ENCODE measurements around the gene FAHD2A.
A peak's percentile ranks its signal among the peaks of the same experiment; 100 is the strongest.
"Not testable (repeated sequence)": the region's sequence is repeated elsewhere in the genome, so short reads cannot be mapped to it uniquely, and the experiment has no call there.

The FAHD2A gene

GRCh38 chr2:95391641-95392310 lies 10.7 kb upstream of the FAHD2A start:
- DNase-seq: no peak

- DNase-seq: no peak
Observed at GRCh38 chr2:95392320-95392719, 10.2 kb upstream of the FAHD2A start.

GRCh38 chr2:95392730-95393455 lies 9.6 kb upstream of the FAHD2A start:
- no peak for DNase-seq

- DNase-seq: no peak
Observed at GRCh38 chr2:95393901-95394300, 8.6 kb upstream of the FAHD2A start.

- DNase-seq: no peak
Observed at GRCh38 chr2:95399061-95399460, 3.4 kb upstream of the FAHD2A start.

GRCh38 chr2:95401480-95401879 lies 1.0 kb upstream of the FAHD2A start:
- DNase-seq: no peak

- DNase-seq: not testable (repeated sequence)
Observed at GRCh38 chr2:95402004-95402369, 521 bp upstream of the FAHD2A start.

- not testable (repeated sequence) for DNase-seq
Observed at GRCh38 chr2:95403204-95403721, 755 bp downstream of the FAHD2A start.

- DNase-seq: not testable (repeated sequence)
Observed at GRCh38 chr2:95403824-95404223, 1.3 kb downstream of the FAHD2A start.

GRCh38 chr2:95404676-95405075 lies 2.2 kb downstream of the FAHD2A start:
- DNase-seq: not testable (repeated sequence)

- not testable (repeated sequence) for DNase-seq
Observed at GRCh38 chr2:95411239-95411638, 8.7 kb downstream of the FAHD2A start.

GRCh38 chr2:95414015-95414594 lies 11.6 kb downstream of the FAHD2A start:
- peak; percentile 28 for DNase-seq

GRCh38 chr2:95415138-95415537 lies 12.6 kb downstream of the FAHD2A start:
- not testable (repeated sequence) for DNase-seq

GRCh38 chr2:95415561-95415960 lies 13.1 kb downstream of the FAHD2A start:
- not testable (repeated sequence) for DNase-seq

- DNase-seq: not testable (repeated sequence)
Observed at GRCh38 chr2:95427196-95427867, 24.8 kb downstream of the FAHD2A start.

- DNase-seq: not testable (repeated sequence)
Observed at GRCh38 chr2:95429748-95430467, 27.4 kb downstream of the FAHD2A start.

GRCh38 chr2:95433373-95433772 lies 30.9 kb downstream of the FAHD2A start:
- DNase-seq: not testable (repeated sequence)

GRCh38 chr2:95433973-95434372 lies 31.5 kb downstream of the FAHD2A start:
- not testable (repeated sequence) for DNase-seq

- DNase-seq: not testable (repeated sequence)
Observed at GRCh38 chr2:95434507-95435076, 32.1 kb downstream of the FAHD2A start.

- not testable (repeated sequence) for DNase-seq
Observed at GRCh38 chr2:95435162-95435871, 32.8 kb downstream of the FAHD2A start.

- DNase-seq: not testable (repeated sequence)
Observed at GRCh38 chr2:95435872-95436209, 33.3 kb downstream of the FAHD2A start.

Data from DMS 273 treated with DMSO at 0.1 percent for 48 hours (cell line).